Neural progenitor cell (in vitro differentiated cells): ENCODE measurements around the gene MAD1L1.

Source experiments
- EZH2 ChIP-seq: fragments of 200-600 bp; sonication (generic); IDR thresholded peaks from 2 replicates; pipeline ENCODE4 v1.6.1; 2017; ENCODE audit warnings: antibody characterized with exemption, mild to moderate bottlenecking, moderate library complexity
- EZH2phosphoT487 ChIP-seq: fragments of 200-600 bp; sonication (generic); IDR thresholded peaks from 2 replicates; pipeline ENCODE4 v1.6.1; 2017; ENCODE audit warnings: antibody characterized with exemption
- TF ChIP-seq, protein P1 (sequence below): fragments of 200-600 bp; sonication (generic); IDR thresholded peaks from 2 replicates; pipeline ENCODE4 v1.5.1; 2017; ENCODE audit warnings: antibody characterized with exemption, mild to moderate bottlenecking

DNA sequence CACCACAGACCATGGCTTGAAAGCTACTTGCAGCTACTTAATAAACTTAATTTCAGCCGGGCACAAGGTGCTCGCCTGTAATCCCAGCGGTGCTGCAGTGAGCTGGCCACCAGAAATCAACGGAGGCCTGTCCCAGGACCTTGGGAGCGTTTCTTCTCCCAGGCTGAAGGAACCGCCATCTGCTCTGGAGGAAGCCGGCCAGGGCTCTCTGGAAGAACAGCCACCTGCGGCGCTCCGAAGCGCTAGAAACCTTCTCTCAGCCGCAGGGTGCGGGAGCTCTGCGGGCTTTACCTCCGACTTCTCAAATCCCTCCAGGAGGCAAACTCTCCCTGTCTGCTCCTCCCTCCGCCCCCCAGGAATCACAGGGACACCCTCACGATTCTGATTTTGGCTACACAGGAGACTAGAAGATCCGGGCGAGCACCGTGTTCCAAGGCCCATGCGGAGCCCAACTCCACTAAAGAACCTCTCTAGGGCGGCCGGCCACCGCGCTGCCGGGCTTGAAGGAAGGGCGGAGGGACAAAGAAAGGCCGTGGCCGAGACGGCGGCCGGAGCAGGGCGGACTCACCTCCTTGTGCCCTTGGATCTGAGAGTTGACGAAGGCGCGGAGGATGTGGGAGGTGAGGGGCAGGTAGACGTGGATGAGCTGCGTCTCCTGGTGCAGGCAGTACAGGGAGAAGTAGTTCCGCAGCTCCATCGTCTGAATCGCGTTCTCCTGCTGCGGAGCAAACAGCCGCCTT, 23.7 kb upstream of the MAD1L1 start:
- TF ChIP-seq, protein P1, sequence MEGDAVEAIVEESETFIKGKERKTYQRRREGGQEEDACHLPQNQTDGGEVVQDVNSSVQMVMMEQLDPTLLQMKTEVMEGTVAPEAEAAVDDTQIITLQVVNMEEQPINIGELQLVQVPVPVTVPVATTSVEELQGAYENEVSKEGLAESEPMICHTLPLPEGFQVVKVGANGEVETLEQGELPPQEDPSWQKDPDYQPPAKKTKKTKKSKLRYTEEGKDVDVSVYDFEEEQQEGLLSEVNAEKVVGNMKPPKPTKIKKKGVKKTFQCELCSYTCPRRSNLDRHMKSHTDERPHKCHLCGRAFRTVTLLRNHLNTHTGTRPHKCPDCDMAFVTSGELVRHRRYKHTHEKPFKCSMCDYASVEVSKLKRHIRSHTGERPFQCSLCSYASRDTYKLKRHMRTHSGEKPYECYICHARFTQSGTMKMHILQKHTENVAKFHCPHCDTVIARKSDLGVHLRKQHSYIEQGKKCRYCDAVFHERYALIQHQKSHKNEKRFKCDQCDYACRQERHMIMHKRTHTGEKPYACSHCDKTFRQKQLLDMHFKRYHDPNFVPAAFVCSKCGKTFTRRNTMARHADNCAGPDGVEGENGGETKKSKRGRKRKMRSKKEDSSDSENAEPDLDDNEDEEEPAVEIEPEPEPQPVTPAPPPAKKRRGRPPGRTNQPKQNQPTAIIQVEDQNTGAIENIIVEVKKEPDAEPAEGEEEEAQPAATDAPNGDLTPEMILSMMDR = no peak
- TF ChIP-seq EZH2phosphoT487 = no peak
- TF ChIP-seq EZH2 = no peak
